GM12878 (cell line): Measurements from ENCODE around the gene RALB.

Source experiments
- BACH1 ChIP-seq: fragments of 450-650 bp; IDR thresholded peaks from 2 replicates; pipeline ENCODE4 v1.6.1; 2017; ENCODE audit warnings: mild to moderate bottlenecking, borderline replicate concordance
- EZH2 ChIP-seq: IDR thresholded peaks from 2 replicates; pipeline ENCODE4 v1.6.1; 2012; ENCODE audit warnings: low read depth, mild to moderate bottlenecking, control low read depth, inconsistent platforms, low read length, borderline replicate concordance; ENCODE audit not compliant: control insufficient read depth
- JUND ChIP-seq: IDR thresholded peaks from 2 replicates; pipeline ENCODE4 v1.6.1; 2012; ENCODE audit warnings: low read depth, mild to moderate bottlenecking, low read length, improper control_type of control experiment, moderate library complexity
- KLF5 ChIP-seq: fragments of 450-650 bp; IDR thresholded peaks from 2 replicates; pipeline ENCODE4 v1.6.1; 2014; ENCODE audit warnings: mild to moderate bottlenecking; ENCODE audit not compliant: partially characterized antibody
- MAX ChIP-seq: IDR thresholded peaks from 2 replicates; pipeline ENCODE4 v1.6.1; 2012; ENCODE audit warnings: low read depth, low read length, improper control_type of control experiment
- NRF1 ChIP-seq: conservative IDR thresholded peaks from 2 replicates; pipeline ENCODE4 v1.6.1; 2011; ENCODE audit warnings: mild to moderate bottlenecking, low read depth, low read length, improper control_type of control experiment
- POLR2A ChIP-seq: IDR thresholded peaks from 2 replicates; pipeline ENCODE4 v1.6.1; 2011; ENCODE audit warnings: low read depth, mild to moderate bottlenecking, low read length
- POLR2AphosphoS5 ChIP-seq: IDR thresholded peaks from 2 replicates; pipeline ENCODE4 v1.6.1; 2011; ENCODE audit warnings: mild to moderate bottlenecking, low read length, inconsistent platforms
- RCOR1 ChIP-seq: conservative IDR thresholded peaks from 2 replicates; pipeline ENCODE4 v1.6.1; 2012; ENCODE audit warnings: low read depth, low read length, improper control_type of control experiment
- TCF7 ChIP-seq: IDR thresholded peaks from 2 replicates; pipeline ENCODE4 v1.6.1; 2014; ENCODE audit warnings: antibody characterized with exemption, borderline replicate concordance
- ZNF217 ChIP-seq: fragments of 450-650 bp; IDR thresholded peaks from 2 replicates; pipeline ENCODE4 v1.6.1; 2017; ENCODE audit warnings: antibody characterized with exemption, mild to moderate bottlenecking
- ZNF274 ChIP-seq: IDR thresholded peaks from one replicate; pipeline ENCODE4 v1.8.0; 2011; ENCODE audit not compliant: insufficient read length, insufficient read depth
- TF ChIP-seq, protein P1 (sequence below), 3 experiments: IDR thresholded peaks in 2 of 3; conservative IDR thresholded peaks in 1 of 3; 2 replicates each; pipeline ENCODE4 v1.5.1; 2011; ENCODE audit warnings: low read depth in 3 of 3, low read length in 3 of 3, mild to moderate bottlenecking in 3 of 3, control low read depth in 2 of 3, moderate library complexity in 2 of 3, inconsistent platforms in 1 of 3, mixed read lengths in 1 of 3; ENCODE audit not compliant: control insufficient read depth in 2 of 3, insufficient read depth in 1 of 3; ENCODE audit errors: extremely low read depth in 1 of 3

- TF ChIP-seq, protein P1, sequence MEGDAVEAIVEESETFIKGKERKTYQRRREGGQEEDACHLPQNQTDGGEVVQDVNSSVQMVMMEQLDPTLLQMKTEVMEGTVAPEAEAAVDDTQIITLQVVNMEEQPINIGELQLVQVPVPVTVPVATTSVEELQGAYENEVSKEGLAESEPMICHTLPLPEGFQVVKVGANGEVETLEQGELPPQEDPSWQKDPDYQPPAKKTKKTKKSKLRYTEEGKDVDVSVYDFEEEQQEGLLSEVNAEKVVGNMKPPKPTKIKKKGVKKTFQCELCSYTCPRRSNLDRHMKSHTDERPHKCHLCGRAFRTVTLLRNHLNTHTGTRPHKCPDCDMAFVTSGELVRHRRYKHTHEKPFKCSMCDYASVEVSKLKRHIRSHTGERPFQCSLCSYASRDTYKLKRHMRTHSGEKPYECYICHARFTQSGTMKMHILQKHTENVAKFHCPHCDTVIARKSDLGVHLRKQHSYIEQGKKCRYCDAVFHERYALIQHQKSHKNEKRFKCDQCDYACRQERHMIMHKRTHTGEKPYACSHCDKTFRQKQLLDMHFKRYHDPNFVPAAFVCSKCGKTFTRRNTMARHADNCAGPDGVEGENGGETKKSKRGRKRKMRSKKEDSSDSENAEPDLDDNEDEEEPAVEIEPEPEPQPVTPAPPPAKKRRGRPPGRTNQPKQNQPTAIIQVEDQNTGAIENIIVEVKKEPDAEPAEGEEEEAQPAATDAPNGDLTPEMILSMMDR (IDR thresholded peaks at IDR 0.05 in 2 of 3, conservative IDR thresholded peaks at IDR 0.05 in 1 of 3; ENCODE audit: control insufficient read depth in 2 of 3, extremely low read depth in 1 of 3, insufficient read depth in 1 of 3, low read depth in 3 of 3, low read length in 3 of 3), result no peak
- TF ChIP-seq EZH2 (no peak), POLR2AphosphoS5 (no peak), NRF1 (no peak), ZNF274 (no peak), ZNF217 (no peak), POLR2A (no peak), TCF7 (no peak), KLF5 (no peak), BACH1 (no peak), MAX (no peak), JUND (no peak), RCOR1 (no peak)
Measured at GRCh38 chr2:120256651-120257000, 4.0 kb downstream of the RALB start.
